ENCODE data around the gene TRAF1. TPM values are rescaled to one million over a fixed set of nuclear protein-coding genes. Genes with fewer than 3 reads are reported as not detected.

Gene TRAF1
- total RNA-seq, 1 experiment from 2014 or later, result 1.8 TPM

DNA sequence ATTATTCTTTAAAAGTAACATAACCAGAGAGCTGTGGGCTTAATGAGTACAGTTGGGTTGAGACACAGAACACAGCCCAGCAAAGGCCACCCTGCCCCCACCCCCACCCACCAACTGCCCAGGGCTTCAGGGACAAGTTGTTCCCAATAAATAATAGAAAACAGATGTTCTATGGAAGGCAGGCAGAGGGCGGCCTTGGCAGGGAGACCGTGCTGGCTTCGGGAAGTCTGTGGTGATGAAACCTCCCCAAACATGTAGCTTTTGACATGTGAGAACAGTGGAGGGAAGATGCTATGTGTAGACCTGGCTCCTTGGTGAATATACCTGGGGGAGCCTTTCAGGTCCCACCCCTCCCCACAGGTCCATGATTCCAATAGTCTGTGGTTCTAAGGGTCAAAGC is 10.0 kb downstream of the TRAF1 start:
- ATAC-seq, result peak; percentile 20; the same call in 1 of the 2 replicates
- H3K4me3 Mint-ChIP-seq, result no peak overlapping the region

More for the DNA sequence above, 10.0 kb downstream of the TRAF1 start:
- H3K27me3 Mint-ChIP-seq (ENCODE audit: low read depth), result no peaks in the 10 kb centered on the region; the same call in 1 of the 2 replicates
- H3K4me1 Mint-ChIP-seq, result peaks cover 43% of the 10 kb centered on the region
- TF ChIP-seq SP1 (CRISPR knock-in tag; conservative IDR thresholded peaks at IDR 0.05), result no peak
- TF ChIP-seq, protein P1, sequence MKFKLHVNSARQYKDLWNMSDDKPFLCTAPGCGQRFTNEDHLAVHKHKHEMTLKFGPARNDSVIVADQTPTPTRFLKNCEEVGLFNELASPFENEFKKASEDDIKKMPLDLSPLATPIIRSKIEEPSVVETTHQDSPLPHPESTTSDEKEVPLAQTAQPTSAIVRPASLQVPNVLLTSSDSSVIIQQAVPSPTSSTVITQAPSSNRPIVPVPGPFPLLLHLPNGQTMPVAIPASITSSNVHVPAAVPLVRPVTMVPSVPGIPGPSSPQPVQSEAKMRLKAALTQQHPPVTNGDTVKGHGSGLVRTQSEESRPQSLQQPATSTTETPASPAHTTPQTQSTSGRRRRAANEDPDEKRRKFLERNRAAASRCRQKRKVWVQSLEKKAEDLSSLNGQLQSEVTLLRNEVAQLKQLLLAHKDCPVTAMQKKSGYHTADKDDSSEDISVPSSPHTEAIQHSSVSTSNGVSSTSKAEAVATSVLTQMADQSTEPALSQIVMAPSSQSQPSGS (CRISPR knock-in tag; IDR thresholded peaks at IDR 0.05; ENCODE audit: borderline replicate concordance, low read depth), result no peak
- no peak for TF ChIP-seq STAT6 (CRISPR knock-in tag; conservative IDR thresholded peaks at IDR 0.05; ENCODE audit: low read depth)
- TF ChIP-seq, protein P2, sequence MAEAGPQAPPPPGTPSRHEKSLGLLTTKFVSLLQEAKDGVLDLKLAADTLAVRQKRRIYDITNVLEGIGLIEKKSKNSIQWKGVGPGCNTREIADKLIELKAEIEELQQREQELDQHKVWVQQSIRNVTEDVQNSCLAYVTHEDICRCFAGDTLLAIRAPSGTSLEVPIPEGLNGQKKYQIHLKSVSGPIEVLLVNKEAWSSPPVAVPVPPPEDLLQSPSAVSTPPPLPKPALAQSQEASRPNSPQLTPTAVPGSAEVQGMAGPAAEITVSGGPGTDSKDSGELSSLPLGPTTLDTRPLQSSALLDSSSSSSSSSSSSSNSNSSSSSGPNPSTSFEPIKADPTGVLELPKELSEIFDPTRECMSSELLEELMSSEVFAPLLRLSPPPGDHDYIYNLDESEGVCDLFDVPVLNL (CRISPR knock-in tag; IDR thresholded peaks at IDR 0.05; ENCODE audit: borderline replicate concordance, low read depth), result no peak
- no peak for TF ChIP-seq RELA (CRISPR knock-in tag; IDR thresholded peaks at IDR 0.05; ENCODE audit: borderline replicate concordance)
- TF ChIP-seq MLX (CRISPR knock-in tag; IDR thresholded peaks at IDR 0.05), result no peak
- TF ChIP-seq CTCF (IDR thresholded peaks at IDR 0.05), result no peak
- no peak for TF ChIP-seq ZNF396 (CRISPR knock-in tag; IDR thresholded peaks at IDR 0.05; ENCODE audit: borderline replicate concordance)
- TF ChIP-seq, protein P3, sequence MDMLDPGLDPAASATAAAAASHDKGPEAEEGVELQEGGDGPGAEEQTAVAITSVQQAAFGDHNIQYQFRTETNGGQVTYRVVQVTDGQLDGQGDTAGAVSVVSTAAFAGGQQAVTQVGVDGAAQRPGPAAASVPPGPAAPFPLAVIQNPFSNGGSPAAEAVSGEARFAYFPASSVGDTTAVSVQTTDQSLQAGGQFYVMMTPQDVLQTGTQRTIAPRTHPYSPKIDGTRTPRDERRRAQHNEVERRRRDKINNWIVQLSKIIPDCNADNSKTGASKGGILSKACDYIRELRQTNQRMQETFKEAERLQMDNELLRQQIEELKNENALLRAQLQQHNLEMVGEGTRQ (CRISPR knock-in tag; IDR thresholded peaks at IDR 0.05), result no peak
- TF ChIP-seq RORB (CRISPR knock-in tag; IDR thresholded peaks at IDR 0.05), result no peak
- TF ChIP-seq, protein P4, sequence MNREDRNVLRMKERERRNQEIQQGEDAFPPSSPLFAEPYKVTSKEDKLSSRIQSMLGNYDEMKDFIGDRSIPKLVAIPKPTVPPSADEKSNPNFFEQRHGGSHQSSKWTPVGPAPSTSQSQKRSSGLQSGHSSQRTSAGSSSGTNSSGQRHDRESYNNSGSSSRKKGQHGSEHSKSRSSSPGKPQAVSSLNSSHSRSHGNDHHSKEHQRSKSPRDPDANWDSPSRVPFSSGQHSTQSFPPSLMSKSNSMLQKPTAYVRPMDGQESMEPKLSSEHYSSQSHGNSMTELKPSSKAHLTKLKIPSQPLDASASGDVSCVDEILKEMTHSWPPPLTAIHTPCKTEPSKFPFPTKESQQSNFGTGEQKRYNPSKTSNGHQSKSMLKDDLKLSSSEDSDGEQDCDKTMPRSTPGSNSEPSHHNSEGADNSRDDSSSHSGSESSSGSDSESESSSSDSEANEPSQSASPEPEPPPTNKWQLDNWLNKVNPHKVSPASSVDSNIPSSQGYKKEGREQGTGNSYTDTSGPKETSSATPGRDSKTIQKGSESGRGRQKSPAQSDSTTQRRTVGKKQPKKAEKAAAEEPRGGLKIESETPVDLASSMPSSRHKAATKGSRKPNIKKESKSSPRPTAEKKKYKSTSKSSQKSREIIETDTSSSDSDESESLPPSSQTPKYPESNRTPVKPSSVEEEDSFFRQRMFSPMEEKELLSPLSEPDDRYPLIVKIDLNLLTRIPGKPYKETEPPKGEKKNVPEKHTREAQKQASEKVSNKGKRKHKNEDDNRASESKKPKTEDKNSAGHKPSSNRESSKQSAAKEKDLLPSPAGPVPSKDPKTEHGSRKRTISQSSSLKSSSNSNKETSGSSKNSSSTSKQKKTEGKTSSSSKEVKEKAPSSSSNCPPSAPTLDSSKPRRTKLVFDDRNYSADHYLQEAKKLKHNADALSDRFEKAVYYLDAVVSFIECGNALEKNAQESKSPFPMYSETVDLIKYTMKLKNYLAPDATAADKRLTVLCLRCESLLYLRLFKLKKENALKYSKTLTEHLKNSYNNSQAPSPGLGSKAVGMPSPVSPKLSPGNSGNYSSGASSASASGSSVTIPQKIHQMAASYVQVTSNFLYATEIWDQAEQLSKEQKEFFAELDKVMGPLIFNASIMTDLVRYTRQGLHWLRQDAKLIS (CRISPR knock-in tag; IDR thresholded peaks at IDR 0.05; ENCODE audit: borderline replicate concordance), result no peak
- TF ChIP-seq JAZF1 (CRISPR knock-in tag; IDR thresholded peaks at IDR 0.05), result no peak
- no peak for TF ChIP-seq PRDM15 (CRISPR knock-in tag; IDR thresholded peaks at IDR 0.05)
- TF ChIP-seq TEAD4 (CRISPR knock-in tag; IDR thresholded peaks at IDR 0.05), result no peak
- no peak for TF ChIP-seq SMAD4 (CRISPR knock-in tag; IDR thresholded peaks at IDR 0.05)
- no peak overlapping the region for H3K27ac Mint-ChIP-seq
- H3K36me3 Mint-ChIP-seq, result peaks cover 5% of the 10 kb centered on the region
- POLR2A ChIA-PET, result interaction anchor here (0.6 to 0.9 kb wide), 3 partner anchors 18 to 123 kb away, joined by 3 read pairs; partner anchors contain the start of gene FBXW2
- H3K9me3 Mint-ChIP-seq, result peaks cover 11% of the 10 kb centered on the region
- CTCF ChIA-PET, result interaction anchor here (0.6 to 1.8 kb wide), 13 partner anchors 9 to 161 kb away, joined by 3 to 12 read pairs (median 3); no protein-coding TSS in a partner anchor
- DNase-seq (ENCODE audit: low spot score), result no peak

Measured in WTC11 (cell line).